GM21786 (cell line): Measurements from ENCODE around the gene KASH5.

Experiments used
- ATAC-seq: cut with Tn5 transposase; IDR thresholded peaks from one replicate; pipeline ENCODE4 v1.9.1; 2021; ENCODE audit not compliant: unreplicated experiment

Gene KASH5

GRCh38 chr19:49393881-49394280 lies 5.8 kb downstream of the KASH5 start:
- no peak for ATAC-seq

GRCh38 chr19:49395581-49396407 lies 7.7 kb downstream of the KASH5 start:
- no peak for ATAC-seq

- ATAC-seq = no peak
Observed at GRCh38 chr19:49396738-49397505, 8.9 kb downstream of the KASH5 start.

GRCh38 chr19:49398001-49398615 lies 10.1 kb downstream of the KASH5 start:
- ATAC-seq = no peak

GRCh38 chr19:49398931-49399330 lies 10.9 kb downstream of the KASH5 start:
- no peak for ATAC-seq

- ATAC-seq = no peak
Observed at GRCh38 chr19:49400029-49400428, 12.0 kb downstream of the KASH5 start.

- no peak for ATAC-seq
Observed at GRCh38 chr19:49403404-49404187, 15.5 kb downstream of the KASH5 start.

GRCh38 chr19:49407079-49407478 lies 19.0 kb downstream of the KASH5 start:
- no peak for ATAC-seq

- no peak for ATAC-seq
Observed at GRCh38 chr19:49407482-49408015, 19.5 kb downstream of the KASH5 start.

GRCh38 chr19:49408816-49409440 lies 20.9 kb downstream of the KASH5 start:
- ATAC-seq = no peak

GRCh38 chr19:49409441-49410029 lies 21.5 kb downstream of the KASH5 start:
- no peak for ATAC-seq

GRCh38 chr19:49411681-49412326 lies 23.8 kb downstream of the KASH5 start:
- ATAC-seq = no peak

GRCh38 chr19:49413348-49413747 lies 25.3 kb downstream of the KASH5 start:
- no peak for ATAC-seq

GRCh38 chr19:49414256-49414655 lies 26.2 kb downstream of the KASH5 start:
- ATAC-seq = no peak

GRCh38 chr19:49415102-49415809 lies 27.2 kb downstream of the KASH5 start:
- ATAC-seq = no peak

GRCh38 chr19:49415810-49416200 lies 27.8 kb downstream of the KASH5 start:
- ATAC-seq = no peak

- ATAC-seq = no peak
Observed at GRCh38 chr19:49417088-49417487, 29.0 kb downstream of the KASH5 start.

GRCh38 chr19:49418511-49418910 lies 30.5 kb downstream of the KASH5 start:
- ATAC-seq = no peak

GRCh38 chr19:49419173-49419572 lies 31.1 kb downstream of the KASH5 start:
- no peak for ATAC-seq
